Inflammatory macrophage treated with lipopolysaccharide for 4 hours (primary cell): ENCODE results near the gene LDLRAD4.

Source experiments
- DNase-seq: peaks from one replicate; pipeline ENCODE4 v3.0.0-alpha.2; 2020

Gene LDLRAD4

GRCh38 chr18:13501891-13502290, 283.3 kb downstream of the LDLRAD4 start:
- no peak for DNase-seq

- no peak for DNase-seq
Observed at GRCh38 chr18:13502585-13502984, 284.0 kb downstream of the LDLRAD4 start.

DNA sequence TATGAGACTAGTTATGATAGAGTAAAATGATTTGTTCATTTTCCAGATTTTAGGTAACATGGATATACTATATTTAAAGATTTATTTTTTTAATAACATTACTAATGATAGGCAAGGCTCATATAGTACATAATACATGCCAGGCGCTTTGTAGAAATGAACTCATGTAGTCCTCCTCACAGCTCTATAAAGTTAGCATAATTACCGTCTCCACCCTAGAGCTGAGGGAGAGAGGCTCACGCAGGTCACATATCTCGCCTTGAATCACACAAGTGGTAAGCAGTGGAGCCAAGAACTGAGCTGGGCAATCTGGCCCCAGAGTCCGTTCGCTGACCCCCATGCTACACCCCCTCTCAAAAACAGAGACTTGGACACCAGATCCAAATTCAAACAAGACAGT, 285.3 kb downstream of the LDLRAD4 start:
- no peak for DNase-seq

- no peak for DNase-seq
Observed at GRCh38 chr18:13505780-13506345, 287.3 kb downstream of the LDLRAD4 start.

GRCh38 chr18:13510594-13510993, 292.0 kb downstream of the LDLRAD4 start:
- no peak for DNase-seq

DNA sequence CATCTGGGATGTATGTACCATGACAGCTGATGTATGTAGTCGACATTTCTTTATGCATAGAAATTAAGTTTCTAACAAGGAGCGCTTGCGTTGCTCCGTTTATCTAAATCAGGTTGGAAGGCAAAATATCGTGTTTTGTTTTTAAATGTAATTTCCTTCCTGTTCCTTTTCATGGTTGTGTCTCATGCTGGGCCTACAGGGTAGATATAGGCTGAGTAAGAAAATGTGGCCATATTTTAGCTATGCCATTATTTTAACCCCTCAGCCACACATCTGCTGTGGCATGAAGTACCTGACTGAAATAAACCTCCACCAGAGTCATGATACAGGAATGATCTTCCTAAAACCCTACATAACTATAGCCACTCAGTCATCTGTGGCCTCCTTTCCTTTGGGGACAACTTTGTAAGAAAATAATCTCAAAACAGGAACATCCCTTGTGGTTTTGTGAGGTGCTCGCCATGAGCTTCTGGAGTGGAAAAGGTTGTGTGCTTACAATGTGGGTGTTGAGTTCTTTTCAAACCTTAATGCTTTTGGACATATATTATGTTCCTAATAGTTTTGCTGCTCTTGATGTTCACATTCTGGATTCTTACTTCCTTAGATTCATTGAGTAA, 293.5 kb downstream of the LDLRAD4 start:
- no peak for DNase-seq

GRCh38 chr18:13513021-13513420, 294.5 kb downstream of the LDLRAD4 start:
- no peak for DNase-seq

DNA sequence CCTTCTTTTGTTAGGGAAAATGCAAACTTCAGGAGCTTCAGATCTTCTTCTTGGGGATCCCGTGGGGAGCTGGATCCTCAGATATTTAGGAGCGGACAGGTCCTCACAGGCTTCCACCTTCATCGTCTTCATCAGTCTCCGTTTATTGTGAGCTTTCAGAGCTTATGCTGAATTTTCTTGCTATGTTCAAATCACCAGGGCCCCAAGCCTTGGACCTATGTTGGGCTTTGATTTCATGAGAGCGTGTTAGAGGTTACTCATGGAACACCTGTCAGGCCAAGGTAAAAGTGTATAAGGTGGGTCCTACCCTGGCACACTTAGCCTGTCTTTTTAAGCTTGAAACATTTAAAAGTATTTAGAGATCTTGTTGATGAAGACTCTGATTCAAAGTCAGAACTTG, 294.9 kb downstream of the LDLRAD4 start:
- no peak for DNase-seq

GRCh38 chr18:13514558-13514957, 296.0 kb downstream of the LDLRAD4 start:
- no peak for DNase-seq

DNA sequence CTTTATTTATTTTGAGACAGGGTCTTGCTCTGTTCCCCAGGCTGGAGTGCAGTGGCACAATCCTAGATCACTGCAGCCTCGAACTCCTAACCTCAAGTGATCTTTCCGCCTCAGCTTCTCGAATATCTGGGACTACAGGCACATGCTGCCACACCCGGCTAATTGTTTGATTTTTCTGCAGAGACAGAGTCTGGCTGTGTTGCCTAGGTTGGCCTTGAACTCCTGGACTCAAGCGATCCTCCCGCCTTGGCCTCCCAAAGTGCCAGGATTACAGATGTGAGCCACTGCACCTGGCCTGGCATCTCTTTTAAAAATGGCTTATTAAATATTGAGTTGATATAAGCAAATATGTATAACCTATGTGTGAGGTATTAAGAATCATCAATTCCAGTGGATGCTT, 298.3 kb downstream of the LDLRAD4 start:
- no peak for DNase-seq

DNA sequence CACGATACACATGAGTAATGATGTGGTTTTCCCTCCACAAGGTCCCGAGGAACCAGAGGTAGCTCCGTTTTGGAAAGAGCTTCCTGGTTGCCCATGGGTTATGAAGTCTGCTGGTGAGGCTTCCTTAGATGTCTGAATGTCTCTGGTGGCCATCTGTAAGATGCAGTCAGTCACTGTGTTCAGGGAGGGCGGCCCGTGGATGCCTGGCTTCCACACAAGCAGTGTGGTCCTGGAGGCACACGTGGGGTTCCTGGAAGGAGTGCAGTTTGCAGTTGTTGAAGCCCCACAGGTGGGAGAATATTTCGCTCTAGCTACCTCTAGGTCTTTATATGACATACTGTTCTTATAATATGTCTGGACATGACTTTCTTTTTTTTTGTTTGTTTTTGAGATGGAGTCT, 298.8 kb downstream of the LDLRAD4 start:
- DNase-seq = no peak

DNA sequence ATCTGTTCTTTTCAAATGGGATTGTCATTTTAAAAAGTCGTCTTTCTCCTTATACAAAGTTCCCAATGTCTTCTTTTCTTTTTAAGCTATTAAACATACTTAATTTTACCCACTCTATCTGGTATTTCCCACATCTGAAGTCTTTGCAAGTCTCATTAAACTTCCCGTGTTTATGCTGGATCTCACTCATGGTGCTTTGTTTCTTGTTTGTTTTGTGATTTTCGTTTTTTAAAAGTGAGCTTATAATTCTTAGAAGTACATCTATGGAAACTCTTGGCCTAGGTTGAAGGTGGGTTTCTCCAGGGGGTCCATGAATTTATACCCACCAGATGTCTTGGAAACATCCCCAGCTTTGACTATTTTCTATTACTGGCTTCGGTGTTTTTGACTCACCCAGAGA, 299.8 kb downstream of the LDLRAD4 start:
- no peak for DNase-seq

DNA sequence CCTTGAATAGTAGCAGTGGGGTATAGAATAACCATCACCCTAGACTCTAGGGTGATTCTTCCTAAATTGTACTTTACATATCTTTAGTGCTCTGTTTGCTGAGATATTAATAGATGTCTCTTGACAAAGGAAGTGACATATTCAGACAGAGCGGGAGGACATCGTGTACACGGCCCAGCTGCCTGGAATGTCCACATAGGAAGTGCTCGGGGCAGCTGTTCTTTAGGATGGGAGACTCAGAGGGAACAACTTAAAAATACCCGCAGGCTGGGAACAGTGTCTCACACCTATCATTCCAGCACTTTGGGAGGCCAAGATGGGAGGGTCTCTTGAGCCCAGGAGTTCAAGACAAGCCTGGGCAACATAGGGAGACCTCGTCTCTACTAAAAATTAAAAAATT, 301.7 kb downstream of the LDLRAD4 start:
- no peak for DNase-seq

- DNase-seq = no peak
Observed at GRCh38 chr18:13520741-13521140, 302.2 kb downstream of the LDLRAD4 start.

- peak; percentile 55 for DNase-seq
Observed at GRCh38 chr18:13521418-13521817, 302.9 kb downstream of the LDLRAD4 start.

DNA sequence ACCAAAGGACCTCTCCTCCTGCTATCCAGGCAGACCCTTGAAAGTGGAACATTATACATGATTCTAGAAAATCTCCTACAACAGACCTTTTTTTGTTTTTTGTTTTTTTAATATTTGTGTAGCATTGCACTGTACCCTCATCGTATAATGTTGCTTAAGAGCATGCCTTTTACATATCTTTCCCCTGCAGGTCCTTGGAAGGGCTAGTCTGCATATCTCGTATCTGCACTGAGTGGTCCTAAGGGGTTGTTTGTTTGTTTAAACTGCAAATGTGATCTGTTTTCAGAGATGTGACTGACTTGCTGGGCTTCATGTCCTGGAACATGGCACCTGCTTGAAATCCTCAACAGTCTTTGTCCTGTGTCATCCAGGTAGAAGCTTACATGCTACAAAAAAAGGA, 303.7 kb downstream of the LDLRAD4 start:
- DNase-seq = no peak

- no peak for DNase-seq
Observed at GRCh38 chr18:13522861-13523660, 304.5 kb downstream of the LDLRAD4 start.

- no peak for DNase-seq
Observed at GRCh38 chr18:13524054-13524453, 305.5 kb downstream of the LDLRAD4 start.

- DNase-seq = no peak
Observed at GRCh38 chr18:13524811-13525210, 306.3 kb downstream of the LDLRAD4 start.

DNA sequence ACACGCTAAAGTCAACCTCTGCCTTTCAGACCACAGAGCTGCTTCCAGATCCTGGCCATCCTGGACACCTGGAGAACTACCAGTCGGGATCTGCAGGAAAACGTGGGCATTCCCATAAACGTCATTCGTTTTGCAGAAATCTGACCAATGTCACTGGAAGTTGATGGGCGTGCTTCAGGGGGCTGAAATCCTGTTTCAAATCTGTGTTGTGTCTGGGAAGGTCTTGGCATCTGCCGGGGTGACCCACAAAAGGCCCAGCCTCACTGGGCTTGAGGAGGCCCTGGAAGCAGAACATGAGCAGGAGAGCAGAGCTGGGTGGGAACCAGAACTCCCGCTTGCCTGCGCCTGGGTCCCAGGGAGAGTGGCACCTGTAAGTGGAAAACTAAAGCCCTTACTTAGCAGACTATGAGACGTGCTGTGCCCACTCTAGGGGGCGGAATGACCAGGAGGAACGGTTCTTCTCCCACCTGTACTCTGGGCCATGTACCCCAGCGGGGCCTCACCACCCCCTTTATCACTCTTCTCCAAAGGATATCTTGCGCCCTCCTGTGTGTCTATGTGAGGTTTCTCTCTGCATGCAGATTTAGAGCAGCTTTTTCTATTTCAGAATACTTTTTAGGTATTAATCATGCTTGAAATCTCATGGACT, 306.9 kb downstream of the LDLRAD4 start:
- DNase-seq = no peak

DNA sequence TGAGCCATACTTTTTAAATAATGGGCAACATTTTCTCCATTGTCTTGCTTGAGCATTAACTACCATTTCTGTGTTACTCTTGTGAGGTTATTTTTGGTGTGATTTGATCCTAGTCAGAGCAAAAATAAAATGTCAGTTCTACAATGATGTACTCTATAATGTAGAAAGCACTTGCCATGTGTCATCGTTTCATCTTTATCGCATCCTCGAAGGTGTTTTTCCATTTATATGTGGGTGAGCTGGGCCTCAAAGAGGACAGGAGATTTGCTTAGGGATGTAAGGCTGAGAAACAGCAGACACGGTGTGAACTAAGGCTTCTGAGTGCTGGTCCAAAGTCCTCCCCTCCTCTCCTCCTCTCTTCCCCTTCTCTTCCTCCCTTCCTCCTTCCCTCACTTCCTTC, 308.0 kb downstream of the LDLRAD4 start:
- no peak for DNase-seq

- no peak for DNase-seq
Observed at GRCh38 chr18:13527256-13527655, 308.7 kb downstream of the LDLRAD4 start.

DNA sequence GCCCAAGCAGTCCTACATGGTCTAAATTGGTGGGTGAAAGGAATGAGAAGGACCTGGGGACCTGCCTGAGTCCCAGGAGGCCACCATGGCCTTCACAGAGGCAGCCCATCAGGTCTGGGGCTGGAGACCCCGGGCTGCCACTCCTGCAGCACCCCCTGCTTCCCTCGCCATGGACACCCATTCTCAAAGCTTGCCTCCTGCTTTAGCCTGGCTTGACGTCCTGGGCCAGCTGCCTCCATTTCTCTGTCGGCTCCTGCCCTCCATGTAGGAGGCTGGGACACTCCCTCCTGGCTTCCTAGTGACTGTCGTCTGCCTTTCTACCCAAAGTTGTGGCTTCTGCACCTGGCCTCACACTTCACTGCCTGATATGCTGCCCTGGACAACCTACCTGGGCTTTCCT, 309.2 kb downstream of the LDLRAD4 start:
- DNase-seq = no peak
